HG03565 (cell line): Measurements from ENCODE around the gene ACOT11.

Experiments
- ATAC-seq: cut with Tn5 transposase; IDR thresholded peaks from one replicate; pipeline ENCODE4 v1.9.1; 2021; ENCODE audit warnings: mild to moderate bottlenecking, moderate library complexity; ENCODE audit not compliant: unreplicated experiment

ACOT11 gene

DNA sequence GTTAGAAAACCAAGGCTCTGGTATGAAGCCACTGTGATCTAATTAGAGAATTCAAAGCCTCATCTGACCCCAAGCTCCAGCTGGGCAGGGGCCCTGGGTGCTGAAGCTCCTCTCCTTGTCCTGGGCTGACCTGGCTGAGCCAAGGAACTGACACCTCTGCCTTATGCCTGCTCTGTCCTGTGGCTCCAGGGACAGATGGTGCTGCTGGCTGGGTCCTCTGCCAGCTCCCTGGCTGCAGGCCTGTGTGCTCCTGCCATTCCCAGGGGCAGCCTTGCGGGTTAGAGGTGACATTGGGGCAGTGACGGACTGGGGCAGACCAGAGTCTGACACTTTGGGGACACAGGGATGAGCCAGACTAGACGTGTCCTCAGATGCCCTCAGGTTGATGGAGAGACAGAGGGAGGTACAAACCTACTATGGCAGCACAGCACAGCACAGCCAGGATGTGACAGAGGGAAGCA, 11.8 kb downstream of the ACOT11 start:
- no peak for ATAC-seq

DNA sequence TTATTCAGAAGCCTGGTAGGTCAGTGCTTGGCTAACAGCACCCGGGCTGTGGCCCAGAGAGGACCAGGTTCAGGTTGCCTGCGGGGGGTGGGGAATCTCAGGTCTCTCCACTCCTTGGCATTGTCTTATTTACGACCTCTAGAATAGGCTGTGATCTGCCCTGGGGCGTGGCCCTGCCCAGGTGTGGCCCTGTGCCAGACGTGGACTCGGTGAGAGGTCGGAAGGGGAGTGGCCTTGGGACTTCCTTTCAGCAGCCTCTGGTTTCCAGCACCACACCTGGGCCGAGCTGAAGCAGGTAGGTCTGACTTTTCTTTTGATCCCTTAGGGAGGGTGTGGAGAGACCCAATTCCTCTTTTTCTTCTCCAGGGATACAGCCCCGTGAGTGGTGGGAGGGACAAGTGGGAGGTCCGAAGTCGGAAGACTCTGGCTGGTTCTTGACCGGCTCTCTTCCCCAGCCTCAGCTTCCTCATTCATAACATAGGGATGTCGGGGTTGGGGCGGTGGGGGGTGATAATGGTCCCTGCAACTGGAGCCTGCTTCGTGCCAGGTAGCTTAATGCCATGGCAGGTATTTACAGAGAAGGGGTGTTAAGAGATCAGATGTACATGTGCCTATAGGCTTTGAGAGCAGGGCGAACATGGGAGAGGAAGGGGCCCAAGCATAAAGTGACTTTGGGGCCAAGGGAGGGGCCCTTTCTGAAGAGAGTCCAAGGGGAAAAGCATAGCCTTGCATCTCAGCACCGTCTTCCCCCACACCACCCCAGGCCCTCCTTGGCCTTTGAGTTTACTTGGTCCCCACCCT, 16.5 kb downstream of the ACOT11 start:
- no peak for ATAC-seq

DNA sequence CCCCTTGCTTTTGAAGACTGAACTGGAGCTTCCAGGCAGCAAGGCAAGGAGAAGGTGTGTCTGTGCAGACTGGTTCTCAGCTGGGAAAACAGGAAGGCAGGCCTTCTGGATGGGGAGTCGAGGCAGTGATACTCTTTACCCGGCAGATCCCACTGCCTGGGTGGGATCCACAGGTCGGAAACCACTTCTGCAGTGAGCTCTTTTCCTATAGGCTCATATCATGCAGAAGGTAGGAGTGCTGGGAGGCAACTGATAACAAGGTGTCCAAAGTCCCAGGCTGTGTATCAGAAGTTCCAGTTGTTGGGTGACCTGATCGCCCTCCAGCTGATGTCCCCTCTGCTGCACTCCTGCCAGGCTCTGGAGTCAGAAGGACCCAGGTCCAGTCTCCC, 17.1 kb downstream of the ACOT11 start:
- ATAC-seq, result no peak

DNA sequence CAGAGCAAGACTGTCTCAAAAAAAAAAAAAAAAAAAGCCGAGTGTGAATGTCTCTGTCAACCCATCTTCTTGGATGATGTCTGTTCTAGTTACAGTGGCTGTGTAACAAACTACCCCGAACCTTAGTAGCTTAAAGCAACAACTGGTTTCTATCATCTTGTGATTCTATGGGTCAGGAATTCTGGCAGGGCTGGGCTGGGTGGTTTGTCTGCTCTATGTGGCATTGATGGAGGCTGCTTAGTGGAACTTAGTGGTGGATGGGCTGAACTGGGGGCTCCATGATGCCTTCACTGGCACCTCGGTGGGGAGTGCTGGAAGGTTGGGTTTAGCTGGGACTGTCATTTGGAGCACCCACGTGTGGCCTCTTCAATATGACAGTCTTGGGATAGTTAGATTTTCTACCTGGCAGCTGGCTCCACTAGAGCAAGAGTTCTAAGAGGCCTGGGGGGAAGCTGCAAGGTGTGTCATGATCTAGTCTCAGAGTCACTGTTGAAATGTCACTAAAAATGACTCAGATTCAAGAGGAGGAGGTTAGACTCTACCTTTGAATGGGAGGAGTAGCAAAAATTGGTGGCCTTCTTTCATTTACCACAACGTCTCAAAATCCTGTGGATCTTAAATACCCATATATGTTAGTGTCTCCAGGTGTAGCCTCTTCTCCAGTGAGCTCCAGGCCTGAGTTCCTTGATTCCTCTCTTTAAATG, 18.6 kb downstream of the ACOT11 start:
- ATAC-seq, result no peak

DNA sequence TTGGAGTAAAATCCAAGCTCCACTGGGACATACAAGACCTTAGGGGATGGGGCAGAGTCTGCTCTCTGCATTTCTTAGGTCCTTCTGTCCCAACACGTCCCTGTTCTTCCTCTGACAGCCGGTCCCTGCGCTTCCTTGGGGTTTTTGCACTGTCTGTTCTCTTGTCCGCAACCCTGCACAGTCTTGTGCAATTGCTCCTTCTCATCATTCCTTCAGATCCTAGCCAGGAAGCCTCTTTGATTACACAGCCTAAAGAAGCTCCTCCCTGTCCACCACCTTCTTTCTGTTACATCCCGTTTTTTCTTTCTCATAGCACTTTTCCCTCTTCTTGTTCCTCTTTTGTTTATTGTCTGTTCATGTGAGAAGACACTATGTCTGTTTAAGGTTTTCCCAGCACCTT, 19.9 kb downstream of the ACOT11 start:
- ATAC-seq, result no peak

DNA sequence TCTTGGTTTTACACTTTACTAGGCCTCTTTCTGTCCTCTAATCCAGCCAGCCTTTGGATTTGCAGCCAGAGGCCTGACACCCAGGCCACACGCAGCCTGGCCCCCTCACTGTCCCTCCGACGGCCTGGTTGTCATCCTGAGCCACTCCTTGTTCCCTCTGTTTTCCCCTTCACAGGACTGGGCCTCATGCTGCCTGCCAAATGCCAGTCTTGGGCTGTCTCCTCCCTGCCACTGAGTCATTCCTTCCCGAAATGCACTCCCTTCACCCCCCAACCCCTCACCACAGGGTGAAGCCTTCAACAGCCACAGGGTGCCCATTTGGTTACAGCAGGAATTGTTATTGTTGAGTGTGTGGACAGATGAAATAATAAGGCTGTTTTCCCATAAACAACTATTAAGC, 21.3 kb downstream of the ACOT11 start:
- ATAC-seq, result no peak

DNA sequence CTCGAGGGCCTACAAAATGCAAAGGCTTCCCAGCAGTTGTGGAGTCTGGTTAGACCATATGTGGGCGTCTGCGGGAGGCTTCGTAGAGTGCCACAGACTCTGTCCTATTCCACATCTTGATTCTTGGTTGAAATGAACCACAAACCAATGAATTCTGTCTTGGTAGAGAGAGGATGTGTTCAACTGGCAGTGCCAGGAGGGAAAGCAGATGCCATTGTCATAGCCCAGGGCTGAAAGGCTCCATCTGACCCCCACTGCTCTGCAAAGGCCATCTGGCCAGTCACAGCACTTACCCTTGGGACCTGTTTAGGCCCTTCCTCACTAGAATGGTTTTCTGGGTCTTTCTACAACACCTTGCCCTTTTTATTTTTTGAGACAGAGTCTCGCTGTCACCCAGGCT, 22.1 kb downstream of the ACOT11 start:
- ATAC-seq, result no peak

DNA sequence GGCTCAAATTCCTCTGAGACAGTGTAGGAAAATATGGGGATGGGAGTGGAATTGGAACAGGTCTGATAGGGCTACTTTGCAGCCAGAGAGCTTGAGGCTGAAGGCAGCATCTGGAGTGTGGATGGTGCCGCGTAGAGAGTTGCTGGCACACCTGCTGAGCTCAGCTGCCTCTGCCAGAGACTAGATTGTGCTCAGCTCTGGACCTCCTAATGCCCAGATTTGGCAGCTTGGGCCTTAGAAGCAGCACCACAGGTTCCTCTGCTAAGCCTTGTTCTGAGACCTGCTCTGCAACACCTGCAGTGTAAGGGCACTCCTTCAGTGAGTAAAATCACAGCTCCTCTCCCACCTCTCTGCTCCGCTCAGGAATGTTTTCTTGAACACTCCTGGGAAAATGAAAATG, 23.3 kb downstream of the ACOT11 start:
- ATAC-seq, result no peak

GRCh38 chr1:54571803-54572541, 23.9 kb downstream of the ACOT11 start:
- no peak for ATAC-seq

DNA sequence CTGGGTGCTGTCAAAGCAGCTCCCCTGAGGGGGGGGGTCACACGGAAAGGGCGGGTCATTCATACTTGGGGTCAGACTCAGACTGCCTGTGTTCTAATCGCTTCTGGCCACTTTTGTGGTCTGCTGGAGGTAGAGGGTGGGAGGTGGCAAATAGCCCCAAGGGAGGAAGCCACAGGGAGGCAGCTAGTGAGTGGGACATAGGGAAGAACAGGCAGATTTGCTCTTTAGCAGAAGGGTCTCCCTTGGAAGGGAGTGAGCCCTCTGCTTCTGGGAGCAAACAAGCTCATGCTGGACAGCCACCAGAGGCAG, 24.5 kb downstream of the ACOT11 start:
- no peak for ATAC-seq

DNA sequence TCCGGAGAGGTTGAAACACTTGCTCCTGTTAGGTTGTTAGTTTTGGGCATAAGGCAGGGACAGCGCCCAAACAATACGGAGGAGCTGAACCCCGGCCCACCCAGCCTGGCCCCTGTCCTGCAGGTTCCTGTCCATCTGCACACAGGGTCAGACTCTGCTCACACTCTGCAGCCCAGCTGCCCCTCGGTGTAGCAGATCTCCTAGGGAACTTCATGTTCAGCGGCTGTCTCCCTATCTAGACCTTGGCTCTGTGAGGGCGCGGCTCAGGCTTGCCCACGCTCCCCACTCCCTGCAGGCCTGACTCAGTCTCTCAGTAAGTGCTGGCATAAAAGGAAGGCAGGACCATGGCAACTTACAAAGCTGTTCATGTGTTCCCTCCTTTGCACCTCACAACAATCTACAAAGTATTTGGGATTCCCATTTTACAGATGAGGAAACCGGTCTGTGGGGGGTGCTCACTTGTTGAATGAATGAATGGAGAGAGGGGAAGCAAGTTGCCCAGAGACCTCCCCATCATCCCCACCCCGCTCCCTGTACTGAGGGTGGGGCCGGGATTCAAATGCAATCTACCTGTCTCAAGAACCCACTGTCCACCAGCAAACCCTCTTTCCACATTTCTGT, 26.2 kb downstream of the ACOT11 start:
- no peak for ATAC-seq

DNA sequence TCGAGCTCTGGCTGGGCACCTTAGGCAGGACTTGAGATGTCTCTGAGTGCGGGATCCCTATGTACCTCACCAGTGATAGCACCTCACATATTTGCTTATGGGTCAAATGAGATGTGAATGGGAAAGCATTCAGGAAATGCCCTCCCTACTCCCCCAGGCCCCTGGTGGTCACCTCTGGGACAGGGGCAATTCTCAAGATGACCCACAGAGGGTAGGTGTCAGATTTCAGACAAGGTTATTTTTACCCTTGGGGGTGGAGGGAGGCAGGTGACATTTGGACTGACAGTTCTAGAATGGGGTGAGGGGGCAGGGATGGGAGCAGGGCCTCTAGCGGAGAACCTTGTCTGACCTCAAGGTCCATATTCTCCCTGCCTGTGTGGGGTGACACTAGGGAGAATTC, 27.1 kb downstream of the ACOT11 start:
- ATAC-seq, result no peak

- ATAC-seq, result no peak
Measured at GRCh38 chr1:54575605-54576290, 27.7 kb downstream of the ACOT11 start.

- no peak for ATAC-seq
Measured at GRCh38 chr1:54577612-54578011, 29.6 kb downstream of the ACOT11 start.

DNA sequence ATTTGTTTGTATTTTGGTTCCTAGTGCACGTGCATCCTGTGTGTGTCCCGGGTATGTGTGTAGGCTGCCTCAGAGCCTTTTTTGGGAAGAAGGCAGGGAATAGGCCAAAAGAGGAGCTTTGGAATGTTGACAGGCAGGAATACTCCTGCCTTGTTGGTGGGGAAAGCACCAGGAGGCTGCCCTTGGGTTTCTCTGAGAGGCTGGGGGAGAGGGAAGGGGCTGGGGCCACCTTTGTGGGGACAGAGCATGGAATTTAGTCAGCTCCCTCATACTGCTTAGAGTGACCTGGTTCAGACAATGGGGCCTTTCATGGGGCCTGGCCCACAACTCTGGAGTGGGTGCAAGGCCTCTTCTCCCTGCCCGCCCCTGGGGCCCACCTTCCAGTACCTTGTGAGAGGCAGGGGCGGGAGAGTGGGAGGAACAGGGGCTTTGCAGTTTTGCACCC, 31.3 kb downstream of the ACOT11 start:
- ATAC-seq, result no peak

DNA sequence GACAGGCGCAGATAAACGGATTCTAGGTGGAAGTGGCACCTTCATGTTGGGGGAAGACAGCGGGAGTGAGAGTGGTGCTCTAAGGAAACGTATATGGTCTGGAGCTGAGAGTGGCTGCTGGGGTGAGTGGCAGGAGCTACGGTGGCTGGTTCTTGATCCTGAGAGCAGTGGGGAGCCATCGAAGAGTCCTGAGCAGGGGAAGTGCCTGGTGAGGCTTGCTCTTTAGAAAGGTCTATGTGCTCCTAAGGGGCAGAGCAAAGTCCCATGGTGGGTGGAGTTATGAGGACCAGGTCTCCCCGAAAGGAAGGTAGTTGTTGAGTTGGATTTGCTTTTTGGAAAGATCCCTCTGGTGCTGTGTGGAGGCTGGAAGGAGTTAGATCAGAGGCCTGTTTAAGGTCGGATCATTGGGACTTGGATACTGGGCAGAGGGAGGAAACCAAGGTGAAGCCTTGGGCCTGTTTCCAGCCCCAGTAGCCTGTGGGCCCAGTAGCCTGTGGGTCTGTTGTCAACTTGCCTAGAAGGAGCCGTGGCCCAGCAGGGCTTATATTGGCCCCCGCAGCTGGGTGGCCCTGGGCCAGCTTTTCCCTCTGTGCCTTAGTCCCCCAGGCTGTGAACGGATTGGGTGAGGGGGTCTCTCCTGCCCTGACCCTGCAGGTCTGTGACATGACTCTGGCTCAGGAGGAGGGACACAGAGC, 33.0 kb downstream of the ACOT11 start:
- no peak for ATAC-seq

DNA sequence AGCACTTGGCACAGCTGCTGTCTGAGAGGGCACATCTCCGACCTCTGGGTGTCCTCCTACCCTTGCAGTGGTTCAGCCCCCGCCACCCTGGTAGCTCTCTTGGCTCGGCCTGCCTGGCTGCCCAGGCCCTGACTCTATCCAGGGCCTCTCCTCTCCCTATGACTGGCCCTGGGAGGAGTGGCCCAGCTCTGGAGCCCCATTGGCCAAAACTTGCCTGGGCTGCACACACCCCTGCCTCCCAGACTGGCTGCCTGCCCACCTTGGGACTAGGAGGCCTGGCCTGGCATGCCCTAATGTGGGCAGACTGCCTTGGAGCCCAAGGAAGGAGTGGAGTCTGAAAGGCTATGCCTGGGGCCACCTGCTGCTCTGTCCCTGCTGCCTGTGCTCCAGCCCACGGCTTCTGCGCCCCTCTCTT, 33.6 kb downstream of the ACOT11 start:
- no peak for ATAC-seq

DNA sequence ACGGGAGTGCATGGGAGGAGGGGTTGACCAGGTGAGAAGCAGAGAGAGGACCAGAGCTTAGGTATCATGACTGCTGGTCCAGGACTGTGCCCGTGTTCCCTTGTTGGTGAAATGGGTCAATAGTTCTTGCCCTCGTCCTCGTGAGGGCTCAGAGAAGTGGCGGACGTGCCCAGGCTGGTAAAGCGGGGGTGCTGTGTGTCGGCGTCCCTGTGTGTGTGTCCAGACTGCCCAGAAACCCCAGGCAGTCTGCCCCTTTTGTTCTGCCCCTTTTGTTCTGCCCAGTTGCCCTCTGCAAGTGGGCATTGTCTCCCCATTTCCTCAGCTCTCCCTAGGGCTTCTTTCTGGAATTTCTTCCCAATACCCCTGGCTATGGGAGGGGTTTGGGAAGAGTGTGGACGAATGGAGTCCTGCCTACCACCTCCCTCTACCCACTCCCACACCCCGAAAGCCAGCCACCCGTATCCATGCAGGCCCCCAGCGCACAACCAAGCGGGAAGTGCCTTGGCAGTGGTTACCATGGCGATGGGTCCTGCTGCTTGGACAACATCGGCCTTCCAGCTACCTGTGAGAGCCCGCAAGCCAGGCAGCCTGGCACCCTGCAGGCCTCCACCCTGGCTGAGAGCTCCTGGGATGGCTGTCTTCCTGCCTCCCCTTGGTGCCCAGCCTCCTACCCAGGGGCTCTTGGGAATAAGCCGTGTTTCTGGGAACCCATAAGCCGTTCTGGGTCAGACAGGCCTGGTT, 34.7 kb downstream of the ACOT11 start:
- no peak for ATAC-seq

DNA sequence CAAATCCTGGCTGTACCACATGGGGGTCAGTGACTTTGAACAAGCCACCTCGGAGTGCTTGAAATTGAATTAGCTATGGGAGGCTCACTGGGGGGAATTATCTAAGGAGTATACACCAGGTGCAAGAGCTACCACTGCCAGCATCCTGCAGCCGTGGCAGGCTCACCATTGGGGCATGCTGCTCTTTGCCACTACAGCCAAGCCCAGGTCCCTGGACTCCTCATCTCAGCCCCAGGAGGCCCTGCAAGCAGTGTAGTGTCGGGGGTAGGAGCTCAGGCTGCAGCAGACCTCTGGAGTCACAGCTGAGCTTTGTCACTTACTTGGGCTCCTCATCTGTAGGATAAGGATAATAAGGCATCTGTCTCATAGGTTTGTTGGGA, 35.3 kb downstream of the ACOT11 start:
- ATAC-seq, result no peak

DNA sequence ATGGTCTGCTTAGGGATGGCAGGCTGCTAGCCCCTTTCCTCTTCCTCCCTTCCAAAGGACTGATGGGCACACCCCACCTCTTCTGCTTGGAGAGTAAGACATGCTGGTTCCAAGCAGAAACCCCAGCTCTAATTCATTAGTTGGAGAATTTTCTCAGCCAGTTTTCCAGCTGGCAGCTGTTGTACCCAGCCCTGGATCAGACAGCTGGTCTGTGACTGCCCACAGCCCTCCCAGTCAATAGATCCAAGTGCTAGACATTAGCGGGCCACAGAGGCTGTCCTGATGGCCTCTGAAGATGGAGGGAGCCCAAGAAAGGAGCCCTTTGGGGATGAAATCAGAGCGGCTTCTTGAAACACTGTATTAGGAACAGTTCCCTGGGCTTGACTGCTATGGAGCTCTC, 35.8 kb downstream of the ACOT11 start:
- ATAC-seq, result no peak
